T-cell (primary cell): ENCODE measurements around the gene DDX19B. TPM values are rescaled to one million over a fixed set of nuclear protein-coding genes. Genes with fewer than 3 reads are reported as not detected.

ENCODE experiments used
- ATAC-seq, 4 experiments: fragments of 200-7000 bp in 3 of 4; fragments of 150-1000 bp in 1 of 4; cut with Tn5 transposase; replicated peaks in 1 of 4; 1 replicate in 3 of 4; 2 replicates in 1 of 4; pipeline ENCODE4 v1.10.0; 2021; ENCODE audit warnings: moderate library complexity in 3 of 4, mild to moderate bottlenecking in 2 of 4, moderate number of reproducible peaks in 1 of 4
- CTCF ChIA-PET, 2 donors: fragments of 300-600 bp; sonication (Branson Sonifier 250); formaldehyde crosslinking; loops; one replicate each; lab custom pipeline; 2022; ENCODE audit warnings: antibody characterized with exemption in 2 of 2; lab: Charles Lee
- POLR2A ChIA-PET, 2 donors: fragments of 300-600 bp; sonication (Branson Sonifier 250); formaldehyde crosslinking; loops; one replicate each; lab custom pipeline; 2022; ENCODE audit warnings: antibody characterized with exemption in 2 of 2; lab: Charles Lee
- DNase-seq, 35 experiments: peaks; one replicate each; pipeline versions ENCODE4 v3.0.0 to v3.0.0-alpha.2; 2013 to 2023
- H3K27ac ChIP-seq: one replicate; pipeline ENCODE4 v1.5.1; 2013; ENCODE audit warnings: low read length
- H3K27me3 ChIP-seq, 2 experiments: replicated peaks in 1 of 2; 1 replicate in 1 of 2; 2 replicates in 1 of 2; pipeline versions ENCODE4 v1.6.1 to v1.7.0; 2013; ENCODE audit warnings: low read length in 1 of 2, mixed read lengths in 1 of 2; ENCODE audit not compliant: control insufficient read depth in 2 of 2, insufficient read depth in 2 of 2; ENCODE audit errors: extremely low read depth in 1 of 2
- H3K36me3 ChIP-seq, 2 donors: 1 replicate in 1 of 2; 2 replicates in 1 of 2; pipeline versions ENCODE4 v1.6.1 to v1.7.0; 2013; ENCODE audit warnings: low read length in 1 of 2; ENCODE audit not compliant: control insufficient read depth in 2 of 2, insufficient read depth in 1 of 2; ENCODE audit errors: extremely low read depth in 1 of 2
- H3K4me1 ChIP-seq, 2 experiments: 1 replicate in 1 of 2; 2 replicates in 1 of 2; pipeline versions ENCODE4 v1.6.1 to v1.7.0; 2013; ENCODE audit warnings: low read length in 2 of 2, mixed read lengths in 1 of 2; ENCODE audit not compliant: insufficient read depth in 2 of 2, control insufficient read depth in 1 of 2; ENCODE audit errors: extremely low read depth in 1 of 2
- H3K4me3 ChIP-seq, 2 donors: 1 replicate in 1 of 2; 2 replicates in 1 of 2; pipeline versions ENCODE4 v1.5.1 to v1.7.0; 2013; ENCODE audit warnings: mild to moderate bottlenecking in 2 of 2, low read length in 1 of 2, moderate library complexity in 1 of 2; ENCODE audit not compliant: control insufficient read depth in 1 of 2; ENCODE audit errors: extremely low read depth in 1 of 2
- H3K9me3 ChIP-seq: 2 replicates; pipeline ENCODE4 v1.7.0; 2013
- H3K27ac Mint-ChIP-seq, 2 donors: one replicate each; pipeline ENCODE4 v1.8.0; 2020 to 2021; ENCODE audit warnings: mild to moderate bottlenecking in 2 of 2, mixed read lengths in 2 of 2
- H3K27me3 Mint-ChIP-seq, 2 donors: one replicate each; pipeline ENCODE4 v1.8.0; 2021 to 2022; ENCODE audit warnings: mixed read lengths in 2 of 2
- H3K36me3 Mint-ChIP-seq: one replicate; pipeline ENCODE4 v1.8.0; 2021; ENCODE audit warnings: mixed read lengths
- H3K4me1 Mint-ChIP-seq, 3 donors: one replicate each; pipeline ENCODE4 v1.8.0; 2020 to 2022; ENCODE audit warnings: mixed read lengths in 3 of 3, mild to moderate bottlenecking in 1 of 3
- H3K4me3 Mint-ChIP-seq, 3 donors: one replicate each; pipeline ENCODE4 v1.8.0; 2020 to 2022; ENCODE audit warnings: mild to moderate bottlenecking in 3 of 3, mixed read lengths in 3 of 3, moderate library complexity in 3 of 3
- H3K9me3 Mint-ChIP-seq, 3 donors: one replicate each; pipeline ENCODE4 v1.8.0; 2020 to 2022; ENCODE audit warnings: mixed read lengths in 3 of 3
- WGBS: methylation state at CpG from one replicate; pipeline ENCODE4 v1.1.5; 2013; ENCODE audit warnings: missing lambda C conversion rate; ENCODE audit not compliant: insufficient coverage; 5-methylcytosine and 5-hydroxymethylcytosine counted together
- total RNA-seq, 35 experiments: library from RNA in 6 of 35; stranded (reverse) in 6 of 35; fragments of 120-200 nt in 1 of 35; gene quantifications; one replicate each; pipeline versions ENCODE4 v1.2.1 to v1.2.4 and lab custom pipeline; 2013 to 2026

DDX19B gene
- total RNA-seq, 5 donors from 2014 or later (not counting 1 experiment from before 2014, with no cell fraction given) = 26.4 to 37.4 (median 33.2) TPM

- ATAC-seq (peak; percentile 19 to 34 (median 26)), DNase-seq (no peak)
- Mint-ChIP-seq H3K4me3 (peak overlapping the region; percentile 82 to 94 (median 91)), H3K9me3 (no peaks in the 10 kb centered on the region), H3K27ac (peak overlapping the region; percentile 95), H3K4me1 (peaks cover 6 to 25% (median 14%) of the 10 kb centered on the region in 3 donors), H3K36me3 (peaks cover 8% of the 10 kb centered on the region), H3K27me3 (no peaks in the 10 kb centered on the region)
- Histone ChIP-seq H3K27me3 (no peaks in the 10 kb centered on the region), H3K36me3 (peaks cover 0 to 8% of the 10 kb centered on the region in 2 donors), H3K4me3 (peak overlapping the region; percentile 67 to 91), H3K9me3 (no peaks in the 10 kb centered on the region), H3K4me1 (peaks cover 15 to 34% of the 10 kb centered on the region in 2 experiments), H3K27ac (peak overlapping the region; percentile 56)
- POLR2A ChIA-PET = interaction anchor here (0.6 to 1.1 kb wide), 5 partner anchors 20 to 1003 kb away, joined by 3 to 9 read pairs (median 3); partner anchors contain the start of genes DDX19A (in 2 of the 2) and AARS1 (in 1 of the 2)
- WGBS = 12% methylated on average over 38 of the region's 47 CpGs
- CTCF ChIA-PET = interaction anchor here in 1 of 2 donors (0.6 to 1.5 kb wide), 6 partner anchors 13 to 620 kb away, joined by 3 to 6 read pairs (median 5); partner anchors contain the start of genes DDX19A and ST3GAL2
These were observed 82.8 kb downstream of the DDX19B start for GRCh38 chr16:70381604-70382342.

GRCh38 chr16:70383421-70383960 lies 84.5 kb downstream of the DDX19B start:
- CTCF ChIA-PET = no interaction called here
- 94% methylated on average over 3 of the region's 6 CpGs for WGBS
- POLR2A ChIA-PET = no interaction called here

More at GRCh38 chr16:70383421-70383960, 84.5 kb downstream of the DDX19B start:
- no peaks in the 10 kb centered on the region for H3K9me3 Mint-ChIP-seq
- H3K36me3 Mint-ChIP-seq = peaks cover 11% of the 10 kb centered on the region
- peaks cover 15 to 34% of the 10 kb centered on the region in 2 experiments for H3K4me1 ChIP-seq
- H3K4me3 ChIP-seq = no peak overlapping the region
- no peaks in the 10 kb centered on the region for H3K27me3 ChIP-seq
- H3K27me3 Mint-ChIP-seq = no peaks in the 10 kb centered on the region
- H3K27ac Mint-ChIP-seq = peak overlapping the region in 1 of 2 donors; percentile 22
- H3K27ac ChIP-seq = no peak overlapping the region
- DNase-seq (no peak), ATAC-seq (no peak)
- H3K4me3 Mint-ChIP-seq = peak overlapping the region in 1 of 3 donors; percentile 9
- H3K4me1 Mint-ChIP-seq = peaks cover 0 to 21% (median 11%) of the 10 kb centered on the region in 3 donors
- H3K36me3 ChIP-seq = peaks cover 0 to 20% of the 10 kb centered on the region in 2 donors
- no peaks in the 10 kb centered on the region for H3K9me3 ChIP-seq

Other genes with a start within 250 kb of the DDX19B start
- 10 to 100 TPM; 24.8 to 46.0 (median 31.9) TPM for gene PDPR, start 184.9 kb upstream of the DDX19B start, total RNA-seq
- gene CLEC18C, start 125.4 kb upstream of the DDX19B start, total RNA-seq = 1 to 10 TPM; 1.2 to 2.1 (median 1.8) TPM
- 10 to 100 TPM; 32.0 to 35.7 (median 35.4) TPM for gene EXOSC6, start 47.2 kb upstream of the DDX19B start, total RNA-seq
- 100 to 1,000 TPM in 3 of 5 donors, 10 to 100 TPM in 2; 23.6 to 131 (median 117) TPM for gene AARS1, start 9.7 kb upstream of the DDX19B start, total RNA-seq
- gene DDX19A, start 47.7 kb downstream of the DDX19B start, total RNA-seq = 10 to 100 TPM; 41.8 to 56.4 (median 49.4) TPM
- gene ST3GAL2, start 139.9 kb downstream of the DDX19B start, total RNA-seq = 10 to 100 TPM; 18.9 to 35.1 (median 30.2) TPM
- 10 to 100 TPM; 28.7 to 43.4 (median 37.9) TPM for gene FCSK, start 155.4 kb downstream of the DDX19B start, total RNA-seq
- 10 to 100 TPM; 49.5 to 70.6 (median 60.6) TPM for gene COG4, start 224.4 kb downstream of the DDX19B start, total RNA-seq
- gene SF3B3, start 224.6 kb downstream of the DDX19B start, total RNA-seq = 100 to 1,000 TPM; 202 to 291 (median 264) TPM